Mesendoderm (in vitro differentiated cells): ENCODE data around the gene C10orf53.

Experiments used
- DNase-seq: peaks from one replicate; pipeline ENCODE4 v3.0.0; 2013
- H2AK5ac ChIP-seq: 2 replicates; pipeline ENCODE4 v1.6.1; 2013; ENCODE audit warnings: low read length, inconsistent platforms
- H2BK120ac ChIP-seq: 2 replicates; pipeline ENCODE4 v1.6.1; 2013; ENCODE audit warnings: low read depth, mild to moderate bottlenecking, low read length, moderate library complexity, mixed read lengths
- H2BK15ac ChIP-seq: replicated peaks from 2 replicates; pipeline ENCODE4 v1.6.1; 2013; ENCODE audit warnings: low read depth, mild to moderate bottlenecking, moderate library complexity
- H2BK5ac ChIP-seq: 2 replicates; pipeline ENCODE4 v1.6.1; 2013; ENCODE audit warnings: low read length, inconsistent platforms
- H3K18ac ChIP-seq: 2 replicates; pipeline ENCODE4 v1.6.1; 2013; ENCODE audit warnings: mild to moderate bottlenecking, low read length, mixed read lengths
- H3K23ac ChIP-seq: one replicate; pipeline ENCODE4 v1.6.1; 2013; ENCODE audit warnings: low read length
- H3K27ac ChIP-seq: 2 replicates; pipeline ENCODE4 v1.5.1; 2013; ENCODE audit warnings: low read depth, mild to moderate bottlenecking, inconsistent platforms, low read length, moderate library complexity
- H3K27me3 ChIP-seq: 2 replicates; pipeline ENCODE4 v1.6.1; 2013; ENCODE audit warnings: low read length, control low read depth, mild to moderate bottlenecking, inconsistent platforms; ENCODE audit not compliant: insufficient read depth, poor library complexity
- H3K36me3 ChIP-seq: 2 replicates; pipeline ENCODE4 v1.6.1; 2013; ENCODE audit warnings: low read length, inconsistent platforms; ENCODE audit not compliant: control insufficient read depth, insufficient read depth
- H3K4ac ChIP-seq: one replicate; pipeline ENCODE4 v1.6.1; 2013; ENCODE audit warnings: low read depth, mild to moderate bottlenecking, low read length, moderate library complexity
- H3K4me1 ChIP-seq: 2 replicates; pipeline ENCODE4 v1.6.1; 2013; ENCODE audit warnings: low read depth, low read length, inconsistent platforms; ENCODE audit not compliant: control insufficient read depth
- H3K4me2 ChIP-seq: 2 replicates; pipeline ENCODE4 v1.6.1; 2013; ENCODE audit warnings: low read length
- H3K4me3 ChIP-seq: 2 replicates; pipeline ENCODE4 v1.5.1; 2013; ENCODE audit warnings: mild to moderate bottlenecking, low read length
- H3K56ac ChIP-seq: one replicate; pipeline ENCODE4 v1.6.1; 2013; ENCODE audit warnings: low read length
- H3K79me1 ChIP-seq: 2 replicates; pipeline ENCODE4 v1.6.1; 2013; ENCODE audit warnings: low read length, inconsistent platforms
- H3K79me2 ChIP-seq: 2 replicates; pipeline ENCODE4 v1.6.1; 2013; ENCODE audit warnings: mild to moderate bottlenecking, low read length; ENCODE audit not compliant: control insufficient read depth, insufficient read depth
- H3K9ac ChIP-seq: 2 replicates; pipeline ENCODE4 v1.6.1; 2013; ENCODE audit warnings: low read length, inconsistent platforms
- H4K5ac ChIP-seq: one replicate; pipeline ENCODE4 v1.6.1; 2013; ENCODE audit warnings: low read length
- H4K8ac ChIP-seq: one replicate; pipeline ENCODE4 v1.6.1; 2013; ENCODE audit warnings: low read depth, mild to moderate bottlenecking, control low read depth, low read length, moderate library complexity
- WGBS: extraction: QIAGEN DNeasy Blood & Tissue Kit; methylation state at CpG from one replicate; pipeline ENCODE4 v1.1.7; 2013; ENCODE audit warnings: low lambda C conversion rate, missing lambda C conversion rate; ENCODE audit not compliant: insufficient coverage; ENCODE audit errors: extremely low coverage; 5-methylcytosine and 5-hydroxymethylcytosine counted together

The C10orf53 gene

GRCh38 chr10:49737474-49738201 lies 58.2 kb downstream of the C10orf53 start:
- no peak overlapping the region for H3K4me2 ChIP-seq
- H2AK5ac ChIP-seq = no peak overlapping the region
- H4K5ac ChIP-seq = no peak overlapping the region
- no peak overlapping the region for H3K18ac ChIP-seq
- no peak overlapping the region for H3K4ac ChIP-seq
- H3K23ac ChIP-seq = no peak overlapping the region
- no CpG with 5 or more reads among the region's 19 CpGs for WGBS
- no peak overlapping the region for H2BK120ac ChIP-seq
- no peak overlapping the region for H3K27ac ChIP-seq
- no peak overlapping the region for H3K56ac ChIP-seq
- H3K9ac ChIP-seq = no peak overlapping the region
- no peaks in the 10 kb centered on the region for H3K36me3 ChIP-seq
- H3K27me3 ChIP-seq = no peaks in the 10 kb centered on the region
- H2BK5ac ChIP-seq = no peak overlapping the region
- no peaks in the 10 kb centered on the region for H3K79me1 ChIP-seq
- no peak for DNase-seq
- no peaks in the 10 kb centered on the region for H3K4me1 ChIP-seq
- H2BK15ac ChIP-seq = no peak overlapping the region
- H3K4me3 ChIP-seq = no peak overlapping the region
- H3K79me2 ChIP-seq = no peaks in the 10 kb centered on the region
- H4K8ac ChIP-seq = no peak overlapping the region

DNA sequence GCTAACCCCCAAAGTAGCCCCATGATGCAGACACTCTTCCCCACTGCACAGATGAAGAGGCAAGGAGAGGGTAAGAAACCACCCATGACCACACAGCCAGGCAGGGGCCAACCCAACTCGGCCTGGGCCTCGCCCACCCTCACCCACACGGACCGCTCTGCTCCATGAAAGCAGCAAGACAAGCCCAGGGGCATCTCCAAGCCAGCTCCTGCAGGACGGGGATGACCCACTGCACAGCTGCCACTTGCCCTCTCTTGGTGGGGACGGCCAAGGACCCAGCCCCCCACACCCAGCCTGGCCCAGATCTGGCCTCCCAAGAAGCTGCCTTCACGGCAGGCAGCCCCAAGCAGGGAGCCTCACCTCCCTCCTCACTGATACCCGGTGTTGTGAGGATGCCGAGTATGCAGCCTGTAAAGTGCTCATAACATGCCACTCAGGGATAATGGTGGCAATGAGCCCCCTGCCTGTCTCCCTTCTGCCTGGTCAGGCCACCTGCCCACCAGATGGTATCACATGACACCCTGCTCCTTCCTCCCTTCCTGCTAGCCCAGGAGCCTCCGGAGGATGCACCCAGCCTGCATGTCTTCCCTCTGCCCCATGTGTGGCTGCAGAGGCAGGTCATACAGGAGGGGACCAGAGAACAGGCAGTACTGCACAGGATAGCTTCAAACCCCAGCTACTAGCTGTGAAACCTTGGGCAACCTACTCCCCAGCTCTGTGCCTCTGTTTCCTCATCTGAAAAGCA lies 59.3 kb downstream of the C10orf53 start:
- no peak overlapping the region for H2BK15ac ChIP-seq
- no peak overlapping the region for H3K56ac ChIP-seq
- no peak for DNase-seq
- no peaks in the 10 kb centered on the region for H3K27me3 ChIP-seq
- H3K4me3 ChIP-seq = no peak overlapping the region
- no peaks in the 10 kb centered on the region for H3K4me1 ChIP-seq
- no peak overlapping the region for H2BK5ac ChIP-seq
- no peak overlapping the region for H4K8ac ChIP-seq
- no peaks in the 10 kb centered on the region for H3K36me3 ChIP-seq
- no peak overlapping the region for H3K23ac ChIP-seq
- no peak overlapping the region for H2AK5ac ChIP-seq
- no peak overlapping the region for H3K9ac ChIP-seq
- H3K79me1 ChIP-seq = no peaks in the 10 kb centered on the region
- H2BK120ac ChIP-seq = no peak overlapping the region
- no peaks in the 10 kb centered on the region for H3K79me2 ChIP-seq
- no CpG with 5 or more reads among the region's 10 CpGs for WGBS
- no peak overlapping the region for H3K4ac ChIP-seq
- H3K4me2 ChIP-seq = no peak overlapping the region
- no peak overlapping the region for H4K5ac ChIP-seq
- no peak overlapping the region for H3K27ac ChIP-seq
- no peak overlapping the region for H3K18ac ChIP-seq

GRCh38 chr10:49739426-49739825 lies 60.0 kb downstream of the C10orf53 start:
- Histone ChIP-seq H4K5ac (no peak overlapping the region), H3K36me3 (no peaks in the 10 kb centered on the region), H3K79me1 (no peaks in the 10 kb centered on the region), H3K27me3 (no peaks in the 10 kb centered on the region), H3K4me3 (no peak overlapping the region), H2AK5ac (no peak overlapping the region), H3K4me2 (no peak overlapping the region), H3K4ac (no peak overlapping the region), H2BK5ac (no peak overlapping the region), H3K23ac (no peak overlapping the region), H3K56ac (no peak overlapping the region), H3K27ac (no peak overlapping the region), H4K8ac (no peak overlapping the region), H2BK120ac (no peak overlapping the region), H2BK15ac (no peak overlapping the region), H3K9ac (no peak overlapping the region), H3K18ac (no peak overlapping the region), H3K4me1 (no peaks in the 10 kb centered on the region), H3K79me2 (no peaks in the 10 kb centered on the region)
- no CpG with 5 or more reads among the region's 14 CpGs for WGBS
- DNase-seq = no peak

DNA sequence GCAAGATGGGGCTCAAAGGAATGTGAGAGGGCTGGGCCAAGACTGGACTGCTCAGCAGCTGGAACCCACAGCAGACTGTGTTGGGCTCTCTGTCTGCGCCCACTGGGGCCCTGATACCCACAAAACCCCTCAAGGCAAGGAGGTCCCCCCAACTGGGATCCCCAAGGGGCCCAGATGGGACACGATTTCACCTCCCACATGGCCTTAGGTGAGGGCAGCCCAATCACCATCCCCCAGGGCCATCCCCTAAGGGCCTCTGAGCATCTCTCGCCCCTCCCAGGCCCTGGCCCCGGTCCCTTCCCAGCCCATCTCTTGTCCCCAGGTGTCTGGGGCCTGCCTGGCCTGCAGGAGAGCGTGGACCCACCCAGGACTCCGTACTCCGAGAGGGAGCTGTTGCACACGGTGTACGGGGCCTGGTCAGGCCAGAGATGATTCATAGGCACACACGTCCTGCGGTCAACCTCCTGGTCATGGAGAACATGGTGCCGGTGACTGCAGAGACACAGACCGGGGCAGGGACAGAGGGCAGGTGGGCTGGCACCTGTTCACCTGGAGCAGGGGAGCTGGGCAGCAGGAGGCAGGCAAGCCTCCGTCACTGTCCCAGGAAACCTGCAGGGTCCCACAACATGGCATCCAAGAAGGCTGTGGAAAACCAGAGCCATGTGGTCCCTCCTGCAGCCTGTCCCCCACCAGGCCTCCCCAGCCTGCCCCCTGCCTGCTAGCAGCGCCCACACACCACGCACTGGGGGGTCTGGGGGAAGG lies 61.1 kb downstream of the C10orf53 start:
- no peak overlapping the region for H3K23ac ChIP-seq
- no peak overlapping the region for H2BK120ac ChIP-seq
- H3K79me1 ChIP-seq = no peaks in the 10 kb centered on the region
- no peak for DNase-seq
- H2BK15ac ChIP-seq = no peak overlapping the region
- no peaks in the 10 kb centered on the region for H3K4me1 ChIP-seq
- no peaks in the 10 kb centered on the region for H3K36me3 ChIP-seq
- no peak overlapping the region for H3K4ac ChIP-seq
- H4K8ac ChIP-seq = no peak overlapping the region
- no peak overlapping the region for H2AK5ac ChIP-seq
- WGBS = no CpG with 5 or more reads among the region's 16 CpGs
- H2BK5ac ChIP-seq = no peak overlapping the region
- no peak overlapping the region for H4K5ac ChIP-seq
- no peak overlapping the region for H3K4me3 ChIP-seq
- H3K4me2 ChIP-seq = no peak overlapping the region
- no peaks in the 10 kb centered on the region for H3K27me3 ChIP-seq
- H3K79me2 ChIP-seq = no peaks in the 10 kb centered on the region
- no peak overlapping the region for H3K18ac ChIP-seq
- H3K56ac ChIP-seq = no peak overlapping the region
- H3K9ac ChIP-seq = no peak overlapping the region
- H3K27ac ChIP-seq = no peak overlapping the region

DNA sequence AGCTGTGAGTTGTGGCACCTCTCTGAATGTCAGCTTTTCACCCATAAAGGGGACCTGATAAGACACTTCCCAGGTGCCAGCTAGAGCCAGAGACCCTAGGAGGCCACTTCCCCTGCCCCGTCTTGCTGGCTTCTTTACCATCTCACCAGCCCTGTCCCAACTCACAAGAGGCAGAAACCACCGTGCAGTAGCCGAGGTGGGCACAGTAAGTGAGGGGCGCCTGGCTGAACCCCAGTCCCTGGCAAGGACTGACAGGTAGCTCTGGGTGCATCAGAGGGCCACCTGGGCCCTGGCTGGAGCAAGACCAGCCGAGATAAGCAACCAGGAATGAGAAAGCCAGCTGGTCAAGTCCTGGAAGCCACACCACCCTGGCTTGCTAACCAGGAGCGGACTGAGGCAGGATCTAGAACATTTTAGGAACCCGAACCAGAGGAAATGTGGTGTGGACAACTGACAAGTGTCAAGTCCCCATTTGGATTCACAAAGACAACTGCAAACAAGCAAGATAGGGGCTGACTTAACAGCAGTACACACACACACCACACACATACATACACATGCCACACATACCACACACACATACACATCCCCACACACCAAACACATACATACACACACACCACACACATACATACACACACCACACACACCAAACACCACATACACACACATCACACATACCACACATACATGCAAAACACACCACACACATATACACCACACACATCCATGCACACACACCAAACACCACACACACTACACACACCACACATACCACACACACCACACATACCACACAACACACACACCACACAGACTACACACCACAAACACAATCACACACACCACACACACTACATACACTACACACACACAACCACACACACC lies 61.9 kb downstream of the C10orf53 start:
- no peak overlapping the region for H3K9ac ChIP-seq
- H3K4me3 ChIP-seq = no peak overlapping the region
- H3K27me3 ChIP-seq = no peaks in the 10 kb centered on the region
- no peaks in the 10 kb centered on the region for H3K79me2 ChIP-seq
- H3K23ac ChIP-seq = no peak overlapping the region
- no peak overlapping the region for H2AK5ac ChIP-seq
- H3K27ac ChIP-seq = no peak overlapping the region
- H4K8ac ChIP-seq = no peak overlapping the region
- no peaks in the 10 kb centered on the region for H3K36me3 ChIP-seq
- H3K4me2 ChIP-seq = no peak overlapping the region
- no CpG with 5 or more reads among the region's 7 CpGs for WGBS
- DNase-seq = peak; percentile 40
- no peak overlapping the region for H3K18ac ChIP-seq
- no peak overlapping the region for H2BK120ac ChIP-seq
- no peak overlapping the region for H3K56ac ChIP-seq
- no peak overlapping the region for H4K5ac ChIP-seq
- no peak overlapping the region for H2BK5ac ChIP-seq
- H2BK15ac ChIP-seq = no peak overlapping the region
- H3K4ac ChIP-seq = no peak overlapping the region
- no peaks in the 10 kb centered on the region for H3K79me1 ChIP-seq
- no peaks in the 10 kb centered on the region for H3K4me1 ChIP-seq
